Muscle layer of duodenum (tissue), 2 donors: ENCODE results near the gene COL23A1.

Experiments
- H3K27ac ChIP-seq: one replicate; pipeline ENCODE4 v1.7.0; 2013; ENCODE audit warnings: mild to moderate bottlenecking, low read length
- H3K27me3 ChIP-seq: one replicate; pipeline ENCODE4 v1.7.0; 2013; ENCODE audit warnings: low read depth, mild to moderate bottlenecking, control low read depth, low read length
- H3K36me3 ChIP-seq, 2 donors: one replicate each; pipeline ENCODE4 v1.7.0; 2013; ENCODE audit warnings: low read length in 2 of 2, control low read depth in 1 of 2, mild to moderate bottlenecking in 1 of 2; ENCODE audit not compliant: insufficient read depth in 2 of 2, control insufficient read depth in 1 of 2
- H3K4me1 ChIP-seq, 2 donors: one replicate each; pipeline ENCODE4 v1.7.0; 2013; ENCODE audit warnings: low read length in 2 of 2, mild to moderate bottlenecking in 2 of 2, control low read depth in 1 of 2, moderate library complexity in 1 of 2; ENCODE audit not compliant: insufficient read depth in 2 of 2, control insufficient read depth in 1 of 2
- H3K4me3 ChIP-seq, 2 donors: one replicate each; pipeline ENCODE4 v1.7.0; 2013; ENCODE audit warnings: low read length in 2 of 2, low read depth in 1 of 2, mild to moderate bottlenecking in 1 of 2
- H3K9me3 ChIP-seq, 2 donors: one replicate each; pipeline ENCODE4 v1.7.0; 2013; ENCODE audit warnings: low read length in 2 of 2, control low read depth in 1 of 2, mild to moderate bottlenecking in 1 of 2; ENCODE audit not compliant: control insufficient read depth in 1 of 2
- donor health status: healthy.

COL23A1 gene

GRCh38 chr5:178449163-178450070 is 140.8 kb downstream of the COL23A1 start:
- Histone ChIP-seq H3K4me1 (peaks cover 0 to 3% of the 10 kb centered on the region in 2 donors), H3K36me3 (no peaks in the 10 kb centered on the region), H3K9me3 (no peaks in the 10 kb centered on the region), H3K4me3 (no peak overlapping the region), H3K27me3 (no peaks in the 10 kb centered on the region), H3K27ac (no peak overlapping the region)

- Histone ChIP-seq H3K36me3 (no peaks in the 10 kb centered on the region), H3K9me3 (no peaks in the 10 kb centered on the region), H3K27me3 (no peaks in the 10 kb centered on the region), H3K4me1 (peaks cover 0 to 3% of the 10 kb centered on the region in 2 donors), H3K27ac (no peak overlapping the region), H3K4me3 (no peak overlapping the region)
Observed at GRCh38 chr5:178445534-178445933, 144.7 kb downstream of the COL23A1 start.

- Histone ChIP-seq H3K9me3 (no peaks in the 10 kb centered on the region), H3K4me3 (no peak overlapping the region), H3K36me3 (no peaks in the 10 kb centered on the region), H3K4me1 (peaks cover 0 to 3% of the 10 kb centered on the region in 2 donors), H3K27ac (no peak overlapping the region), H3K27me3 (no peaks in the 10 kb centered on the region)
Observed at GRCh38 chr5:178442405-178443257, 147.6 kb downstream of the COL23A1 start.

GRCh38 chr5:178441486-178442270 is 148.5 kb downstream of the COL23A1 start:
- Histone ChIP-seq H3K27me3 (no peaks in the 10 kb centered on the region), H3K4me3 (no peak overlapping the region), H3K36me3 (no peaks in the 10 kb centered on the region), H3K27ac (no peak overlapping the region), H3K9me3 (no peaks in the 10 kb centered on the region), H3K4me1 (peaks cover 0 to 3% of the 10 kb centered on the region in 2 donors)

GRCh38 chr5:178440181-178440580 is 150.0 kb downstream of the COL23A1 start:
- no peak overlapping the region for H3K4me3 ChIP-seq
- no peaks in the 10 kb centered on the region for H3K36me3 ChIP-seq
- H3K9me3 ChIP-seq = no peaks in the 10 kb centered on the region
- no peaks in the 10 kb centered on the region for H3K4me1 ChIP-seq
- H3K27me3 ChIP-seq = no peaks in the 10 kb centered on the region
- no peak overlapping the region for H3K27ac ChIP-seq

- H3K4me3 ChIP-seq = no peak overlapping the region
- no peaks in the 10 kb centered on the region for H3K9me3 ChIP-seq
- H3K36me3 ChIP-seq = no peaks in the 10 kb centered on the region
- H3K4me1 ChIP-seq = no peaks in the 10 kb centered on the region
- H3K27ac ChIP-seq = no peak overlapping the region
- no peaks in the 10 kb centered on the region for H3K27me3 ChIP-seq
Observed at GRCh38 chr5:178439493-178440180, 150.6 kb downstream of the COL23A1 start.

- Histone ChIP-seq H3K4me1 (no peaks in the 10 kb centered on the region), H3K27me3 (no peaks in the 10 kb centered on the region), H3K4me3 (no peak overlapping the region), H3K36me3 (no peaks in the 10 kb centered on the region), H3K9me3 (no peaks in the 10 kb centered on the region), H3K27ac (no peak overlapping the region)
Observed at GRCh38 chr5:178438796-178439195, 151.4 kb downstream of the COL23A1 start.

- Histone ChIP-seq H3K4me1 (no peaks in the 10 kb centered on the region), H3K9me3 (no peaks in the 10 kb centered on the region), H3K4me3 (no peak overlapping the region), H3K36me3 (no peaks in the 10 kb centered on the region), H3K27me3 (no peaks in the 10 kb centered on the region), H3K27ac (no peak overlapping the region)
Observed at GRCh38 chr5:178437386-178438075, 152.7 kb downstream of the COL23A1 start.

GRCh38 chr5:178436326-178436940 is 153.8 kb downstream of the COL23A1 start:
- H3K4me1 ChIP-seq = no peaks in the 10 kb centered on the region
- H3K4me3 ChIP-seq = no peak overlapping the region
- no peak overlapping the region for H3K27ac ChIP-seq
- H3K27me3 ChIP-seq = no peaks in the 10 kb centered on the region
- H3K36me3 ChIP-seq = no peaks in the 10 kb centered on the region
- H3K9me3 ChIP-seq = peaks cover 0 to 7% of the 10 kb centered on the region in 2 donors
